HG03066 (cell line): ENCODE data around the gene EPHB2.

Source experiments
- ATAC-seq: cut with Tn5 transposase; IDR thresholded peaks from one replicate; pipeline ENCODE4 v1.9.1; 2021; ENCODE audit warnings: low read depth; ENCODE audit not compliant: unreplicated experiment

Gene EPHB2

GRCh38 chr1:22963044-22963677, 252.5 kb downstream of the EPHB2 start:
- no peak for ATAC-seq

- no peak for ATAC-seq
Measured at GRCh38 chr1:22966309-22966708, 255.7 kb downstream of the EPHB2 start.

- no peak for ATAC-seq
Measured at GRCh38 chr1:22967833-22968232, 257.2 kb downstream of the EPHB2 start.

- no peak for ATAC-seq
Measured at GRCh38 chr1:22969304-22969709, 258.7 kb downstream of the EPHB2 start.

- no peak for ATAC-seq
Measured at GRCh38 chr1:22970096-22970495, 259.5 kb downstream of the EPHB2 start.
